ENCODE measurements around the gene CPNE8.

- TF ChIP-seq CTCF (conservative IDR thresholded peaks at IDR 0.05) = no peak
- TF ChIP-seq EZH2 (IDR thresholded peaks at IDR 0.05; ENCODE audit: low read depth) = no peak
Measured at GRCh38 chr12:38662829-38663228, 242.6 kb downstream of the CPNE8 start.
